ENCODE results near the gene TNFRSF8. TPM values are rescaled to one million over a fixed set of nuclear protein-coding genes. Genes with fewer than 3 reads are reported as not detected.
"Not testable (repeated sequence)": the region's sequence is repeated elsewhere in the genome, so short reads cannot be mapped to it uniquely, and the experiment has no call there.

The TNFRSF8 gene
- polyA plus RNA-seq (ENCODE audit: insufficient read length) = 0.34 TPM

- no peak for DNase-seq
These were observed at the start of gene TNFRSF8 for GRCh38 chr1:12063141-12064072. TSS of gene TNFRSF8 (plus strand) at chr1:12063303. CDS start at chr1:12063599, 296 bp downstream.

GRCh38 chr1:12014141-12014991 lies 48.7 kb upstream of the TNFRSF8 start:
- no peak for DNase-seq

GRCh38 chr1:12015001-12015491 lies 48.1 kb upstream of the TNFRSF8 start:
- DNase-seq = no peak

GRCh38 chr1:12015499-12015898 lies 47.6 kb upstream of the TNFRSF8 start:
- no peak for DNase-seq

GRCh38 chr1:12016182-12016581 lies 46.9 kb upstream of the TNFRSF8 start:
- DNase-seq = no peak

- DNase-seq = no peak
These were observed 43.1 kb upstream of the TNFRSF8 start for GRCh38 chr1:12019858-12020509.

GRCh38 chr1:12021616-12022015 lies 41.5 kb upstream of the TNFRSF8 start:
- DNase-seq = no peak

- DNase-seq = no peak
These were observed 41.1 kb upstream of the TNFRSF8 start for GRCh38 chr1:12022036-12022435.

- no peak for DNase-seq
These were observed 36.5 kb upstream of the TNFRSF8 start for GRCh38 chr1:12026586-12026985.

- no peak for DNase-seq
These were observed 34.9 kb upstream of the TNFRSF8 start for GRCh38 chr1:12028248-12028647.

- no peak for DNase-seq
These were observed 34.1 kb upstream of the TNFRSF8 start for GRCh38 chr1:12028957-12029511.

- no peak for DNase-seq
These were observed 33.3 kb upstream of the TNFRSF8 start for GRCh38 chr1:12029720-12030339.

GRCh38 chr1:12031039-12031980 lies 31.8 kb upstream of the TNFRSF8 start:
- DNase-seq = no peak

GRCh38 chr1:12032161-12032621 lies 30.9 kb upstream of the TNFRSF8 start:
- DNase-seq = no peak

- not testable (repeated sequence) for DNase-seq
These were observed 29.7 kb upstream of the TNFRSF8 start for GRCh38 chr1:12033441-12033840.

- DNase-seq = peak; percentile 63
These were observed 28.7 kb upstream of the TNFRSF8 start for GRCh38 chr1:12034381-12034801.

- DNase-seq = no peak
These were observed 27.8 kb upstream of the TNFRSF8 start for GRCh38 chr1:12035312-12035711.

GRCh38 chr1:12037486-12038355 lies 25.4 kb upstream of the TNFRSF8 start:
- DNase-seq = no peak
